H1 (cell line): ENCODE data around the gene KRTAP29-1. TPM values are rescaled to one million over a fixed set of nuclear protein-coding genes. Genes with fewer than 3 reads are reported as not detected.
"Not testable (repeated sequence)": the region's sequence is repeated elsewhere in the genome, so short reads cannot be mapped to it uniquely, and the experiment has no call there.

ENCODE experiments used
- CTCF ChIA-PET: fragments of 300-600 bp; sonication (Branson Sonifier 250); formaldehyde crosslinking; loops from one replicate; lab custom pipeline; 2021; ENCODE audit not compliant: partially characterized antibody; lab: Charles Lee
- POLR2A ChIA-PET: fragments of 300-600 bp; sonication (Branson Sonifier 250); formaldehyde crosslinking; loops from one replicate; lab custom pipeline; 2021; ENCODE audit warnings: inconsistent platforms; ENCODE audit not compliant: partially characterized antibody; lab: Charles Lee
- DNase-seq, 2 experiments: peaks; one replicate each; pipeline versions ENCODE4 v3.0.0 to v3.0.0-alpha.2; 2010 to 2022; ENCODE audit warnings: low spot score in 2 of 2, low read depth in 1 of 2, mixed read lengths in 1 of 2
- FAIRE-seq: peaks from 2 replicates; lab custom pipeline; 2011; peaks lifted over from hg19 to GRCh38; lab: Jason Lieb, UNC
- H2AFZ ChIP-seq: 2 replicates; pipeline ENCODE4 v1.8.1; 2012; ENCODE audit warnings: low read length, inconsistent platforms
- H2AK5ac ChIP-seq: 2 replicates; pipeline ENCODE4 v1.6.1; 2013; ENCODE audit warnings: low read depth, low read length
- H2BK120ac ChIP-seq: replicated peaks from 2 replicates; pipeline ENCODE3; 2013; ENCODE audit warnings: low read depth, low read length, inconsistent platforms
- H2BK12ac ChIP-seq: 2 replicates; pipeline ENCODE4 v1.6.1; 2013; ENCODE audit warnings: low read depth, low read length
- H2BK15ac ChIP-seq: 2 replicates; pipeline ENCODE4 v1.6.1; 2013; ENCODE audit warnings: low read length
- H2BK20ac ChIP-seq: 2 replicates; pipeline ENCODE4 v1.6.1; 2013; ENCODE audit warnings: low read length
- H2BK5ac ChIP-seq: 2 replicates; pipeline ENCODE4 v1.6.1; 2013; ENCODE audit warnings: low read depth, low read length
- H3K14ac ChIP-seq: 2 replicates; pipeline ENCODE4 v1.6.1; 2013; ENCODE audit warnings: inconsistent platforms; ENCODE audit not compliant: insufficient read length
- H3K18ac ChIP-seq: 2 replicates; pipeline ENCODE4 v1.6.1; 2013; ENCODE audit warnings: low read length; ENCODE audit errors: extremely low read depth
- H3K23ac ChIP-seq: 2 replicates; pipeline ENCODE4 v1.6.1; 2013; ENCODE audit warnings: inconsistent platforms; ENCODE audit not compliant: insufficient read length
- H3K23me2 ChIP-seq: 2 replicates; pipeline ENCODE4 v1.6.1; 2013; ENCODE audit warnings: low read depth, low read length
- H3K27ac ChIP-seq: 2 replicates; pipeline ENCODE4 v1.6.1; 2011; ENCODE audit warnings: low read depth, low read length, inconsistent platforms
- H3K27me3 ChIP-seq, 4 experiments: replicated peaks in 1 of 4; 1 replicate in 1 of 4; 2 replicates in 3 of 4; pipeline versions ENCODE4 v1.6.1 to v1.8.1; 2011 to 2013; ENCODE audit warnings: low read length in 3 of 4, mild to moderate bottlenecking in 3 of 4, inconsistent platforms in 2 of 4, mixed read lengths in 2 of 4, moderate library complexity in 1 of 4; ENCODE audit not compliant: control insufficient read depth in 3 of 4, insufficient read depth in 3 of 4; ENCODE audit errors: extremely low read depth in 1 of 4
- H3K36me3 ChIP-seq, 4 experiments: 2 replicates each; pipeline versions ENCODE4 v1.6.1 to v1.8.1; 2011 to 2013; ENCODE audit warnings: mild to moderate bottlenecking in 4 of 4, low read length in 3 of 4, moderate library complexity in 2 of 4, control low read depth in 1 of 4, inconsistent platforms in 1 of 4; ENCODE audit not compliant: insufficient read depth in 4 of 4, control insufficient read depth in 2 of 4
- H3K4ac ChIP-seq: replicated peaks from 2 replicates; pipeline ENCODE3; 2013; ENCODE audit warnings: low read length, low read depth, mixed read lengths, inconsistent platforms; ENCODE audit not compliant: insufficient read length
- H3K4me1 ChIP-seq, 4 experiments: replicated peaks in 1 of 4; 1 replicate in 1 of 4; 2 replicates in 3 of 4; pipeline versions ENCODE4 v1.6.1 to v1.8.1; 2011 to 2013; ENCODE audit warnings: low read length in 3 of 4, inconsistent platforms in 2 of 4, mixed read lengths in 1 of 4; ENCODE audit not compliant: insufficient read depth in 4 of 4, control insufficient read depth in 3 of 4
- H3K4me2 ChIP-seq, 2 experiments: 2 replicates each; pipeline versions ENCODE4 v1.6.1 to v1.8.1; 2011 to 2013; ENCODE audit warnings: low read depth in 2 of 2, low read length in 2 of 2, control low read depth in 1 of 2, inconsistent platforms in 1 of 2, mild to moderate bottlenecking in 1 of 2; ENCODE audit not compliant: insufficient read depth in 1 of 2
- H3K4me3 ChIP-seq, 4 experiments: fragments of 200-600, 300-600 bp in 1 of 4; sonication (generic), shearing (Covaris generic), sonication (Bioruptor Twin) in 1 of 4; 2 replicates each; pipeline versions ENCODE4 v1.5.1 to v1.8.1; 2011 to 2016; ENCODE audit warnings: low read length in 4 of 4, low read depth in 3 of 4, control low read depth in 2 of 4, inconsistent platforms in 2 of 4, mild to moderate bottlenecking in 2 of 4, mixed read lengths in 1 of 4, moderate library complexity in 1 of 4; ENCODE audit not compliant: insufficient read depth in 2 of 4; ENCODE audit errors: extremely low read depth in 1 of 4
- H3K56ac ChIP-seq: replicated peaks from 2 replicates; pipeline ENCODE3; 2013; ENCODE audit warnings: low read depth, mild to moderate bottlenecking, mixed read lengths, low read length, inconsistent platforms; ENCODE audit not compliant: insufficient read length
- H3K79me1 ChIP-seq: 2 replicates; pipeline ENCODE4 v1.6.1; 2013; ENCODE audit warnings: low read depth, low read length, control low read depth
- H3K79me2 ChIP-seq, 2 experiments: 2 replicates each; pipeline versions ENCODE4 v1.6.1 to v1.8.1; 2012 to 2013; ENCODE audit warnings: low read length in 2 of 2, mild to moderate bottlenecking in 2 of 2, inconsistent platforms in 1 of 2; ENCODE audit not compliant: insufficient read depth in 2 of 2, control insufficient read depth in 1 of 2
- H3K9ac ChIP-seq, 4 experiments: replicated peaks in 1 of 4; 1 replicate in 1 of 4; 2 replicates in 3 of 4; pipeline versions ENCODE4 v1.6.1 to v1.8.1; 2011 to 2013; ENCODE audit warnings: low read depth in 3 of 4, low read length in 3 of 4, control low read depth in 2 of 4, mild to moderate bottlenecking in 2 of 4, moderate library complexity in 2 of 4, inconsistent platforms in 1 of 4; ENCODE audit errors: extremely low read depth in 1 of 4
- H3K9me3 ChIP-seq, 2 experiments: 2 replicates each; pipeline versions ENCODE4 v1.6.1 to v1.8.1; 2012 to 2013; ENCODE audit warnings: mild to moderate bottlenecking in 2 of 2, moderate library complexity in 2 of 2, control low read depth in 1 of 2, inconsistent platforms in 1 of 2, low read depth in 1 of 2, low read length in 1 of 2, mixed read lengths in 1 of 2; ENCODE audit not compliant: insufficient read depth in 2 of 2
- H4K20me1 ChIP-seq, 2 experiments: replicated peaks in 1 of 2; 2 replicates each; pipeline versions ENCODE3 to v1.8.1; 2011 to 2013; ENCODE audit warnings: inconsistent platforms in 2 of 2, low read length in 2 of 2, mild to moderate bottlenecking in 1 of 2; ENCODE audit not compliant: insufficient read depth in 2 of 2, control insufficient read depth in 1 of 2
- H4K5ac ChIP-seq: 2 replicates; pipeline ENCODE4 v1.6.1; 2013; ENCODE audit warnings: low read length, low read depth, mixed read lengths, inconsistent platforms; ENCODE audit not compliant: insufficient read length
- H4K8ac ChIP-seq: 2 replicates; pipeline ENCODE4 v1.8.0; 2013; ENCODE audit warnings: mild to moderate bottlenecking, moderate library complexity, low read length, inconsistent platforms; ENCODE audit not compliant: insufficient read depth; ENCODE audit errors: extremely low read depth
- H4K91ac ChIP-seq: replicated peaks from 2 replicates; pipeline ENCODE3; 2013; ENCODE audit warnings: low read length, mixed read lengths, inconsistent platforms; ENCODE audit not compliant: insufficient read length
- WGBS, 2 experiments: shearing (Covaris generic) in 1 of 2; methylation state at CpG; one replicate each; pipeline versions ENCODE4 v1.1.6 to v1.1.7; 2013 to 2015; ENCODE audit warnings: low lambda C conversion rate in 2 of 2, mixed read lengths in 2 of 2, inconsistent platforms in 1 of 2, low coverage in 1 of 2, missing lambda C conversion rate in 1 of 2; ENCODE audit not compliant: insufficient replicate concordance in 2 of 2, insufficient coverage in 1 of 2, insufficient read length in 1 of 2; ENCODE audit errors: extremely low coverage in 1 of 2, missing lambda C conversion rate in 1 of 2; 5-methylcytosine and 5-hydroxymethylcytosine counted together
- polyA plus RNA-seq, 7 experiments: library from polyadenylated mRNA; depleted of rRNA in 3 of 7; stranded (reverse) in 5 of 7; unstranded in 2 of 7; fragments of >200 nt in 5 of 7; fragments of 200-250 nt in 2 of 7; gene quantifications; 1 replicate in 5 of 7; 2 replicates in 1 of 7; 4 replicates in 1 of 7; pipeline versions ENCODE4 v1.2.1 to v1.2.3, GENCODE V29; 2011 to 2013; ENCODE audit warnings: missing spikeins in 2 of 7, mixed read lengths in 2 of 7
- total RNA-seq: library from RNA; stranded (reverse); fragmentation: NEBNext Ultra II Directional; extraction: Animal tissue kit (Norgen Biotek cat#: 25700); gene quantifications from 2 replicates; pipeline ENCODE4 v1.2.1, GENCODE V29; 2021

Gene KRTAP29-1
- total and polyA plus RNA-seq, 2 of the 8 experiments (the other 6 are each of a cell fraction or from before 2014, with no cell fraction given), result not detected

- H3K27me3 ChIP-seq, H2BK120ac ChIP-seq, H2BK12ac ChIP-seq, H2BK5ac ChIP-seq, H3K79me1 ChIP-seq, H3K4me2 ChIP-seq, H3K9ac ChIP-seq, H3K36me3 ChIP-seq, H2AK5ac ChIP-seq, DNase-seq, H3K23me2 ChIP-seq, H3K56ac ChIP-seq, H3K4me1 ChIP-seq, FAIRE-seq, H3K4me3 ChIP-seq, H2AFZ ChIP-seq, H3K27ac ChIP-seq, H3K4ac ChIP-seq, H4K5ac ChIP-seq, H3K14ac ChIP-seq, H3K9me3 ChIP-seq, H2BK15ac ChIP-seq, H4K91ac ChIP-seq, H3K79me2 ChIP-seq, H3K23ac ChIP-seq, H4K20me1 ChIP-seq, POLR2A ChIA-PET, H4K8ac ChIP-seq, H2BK20ac ChIP-seq, H3K18ac ChIP-seq: not testable (repeated sequence)
- CTCF ChIA-PET, result interaction anchor here (0.6 to 4.5 kb wide), 4 partner anchors 21 to 298 kb away, joined by 3 to 27 read pairs (median 4); no protein-coding TSS in a partner anchor
- 88% methylated on average over 15 of the region's 16 CpGs; no CpG with 5 or more reads in 1 of the 2 experiments for WGBS, 2 experiments
Observed at GRCh38 chr17:41350381-41350878, 47.8 kb upstream of the KRTAP29-1 start, which contains the start of gene KRT33A. TSS of gene KRT33A (minus strand) at chr17:41350828. CDS start at chr17:41350767, 61 bp downstream.
